ENCODE data around the gene DNAJC4.

Gene DNAJC4

GRCh38 chr11:64249563-64250414 is 19.4 kb downstream of the DNAJC4 start:
- TF ChIP-seq, protein P1, sequence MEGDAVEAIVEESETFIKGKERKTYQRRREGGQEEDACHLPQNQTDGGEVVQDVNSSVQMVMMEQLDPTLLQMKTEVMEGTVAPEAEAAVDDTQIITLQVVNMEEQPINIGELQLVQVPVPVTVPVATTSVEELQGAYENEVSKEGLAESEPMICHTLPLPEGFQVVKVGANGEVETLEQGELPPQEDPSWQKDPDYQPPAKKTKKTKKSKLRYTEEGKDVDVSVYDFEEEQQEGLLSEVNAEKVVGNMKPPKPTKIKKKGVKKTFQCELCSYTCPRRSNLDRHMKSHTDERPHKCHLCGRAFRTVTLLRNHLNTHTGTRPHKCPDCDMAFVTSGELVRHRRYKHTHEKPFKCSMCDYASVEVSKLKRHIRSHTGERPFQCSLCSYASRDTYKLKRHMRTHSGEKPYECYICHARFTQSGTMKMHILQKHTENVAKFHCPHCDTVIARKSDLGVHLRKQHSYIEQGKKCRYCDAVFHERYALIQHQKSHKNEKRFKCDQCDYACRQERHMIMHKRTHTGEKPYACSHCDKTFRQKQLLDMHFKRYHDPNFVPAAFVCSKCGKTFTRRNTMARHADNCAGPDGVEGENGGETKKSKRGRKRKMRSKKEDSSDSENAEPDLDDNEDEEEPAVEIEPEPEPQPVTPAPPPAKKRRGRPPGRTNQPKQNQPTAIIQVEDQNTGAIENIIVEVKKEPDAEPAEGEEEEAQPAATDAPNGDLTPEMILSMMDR (IDR thresholded peaks at IDR 0.05; ENCODE audit: low read length, missing control alignments) = no peak
- H3K4me3 ChIP-seq (replicated peaks; ENCODE audit: low read depth, low read length) = no peak overlapping the region
- no peak for DNase-seq (ENCODE audit: low read depth)

- H3K4me3 ChIP-seq (replicated peaks; ENCODE audit: low read depth, low read length) = peak overlapping the region; percentile 85
- DNase-seq (ENCODE audit: low read depth) = no peak
- TF ChIP-seq, protein P1 (IDR thresholded peaks at IDR 0.05; ENCODE audit: low read length, missing control alignments) = no peak
These were observed 20.2 kb downstream of the DNAJC4 start for GRCh38 chr11:64250415-64251015.

GRCh38 chr11:64251016-64251752 is 20.8 kb downstream of the DNAJC4 start, which contains the start of gene PLCB3:
TSS of gene PLCB3 (plus strand) at chr11:64251530. CDS start at chr11:64251650, 120 bp downstream.
- H3K4me3 ChIP-seq (replicated peaks; ENCODE audit: low read depth, low read length) = peak within 1 kb of the TSS; percentile 85
- no peak for DNase-seq (ENCODE audit: low read depth)
- TF ChIP-seq, protein P1 (IDR thresholded peaks at IDR 0.05; ENCODE audit: low read length, missing control alignments) = peak; percentile 29

DNA sequence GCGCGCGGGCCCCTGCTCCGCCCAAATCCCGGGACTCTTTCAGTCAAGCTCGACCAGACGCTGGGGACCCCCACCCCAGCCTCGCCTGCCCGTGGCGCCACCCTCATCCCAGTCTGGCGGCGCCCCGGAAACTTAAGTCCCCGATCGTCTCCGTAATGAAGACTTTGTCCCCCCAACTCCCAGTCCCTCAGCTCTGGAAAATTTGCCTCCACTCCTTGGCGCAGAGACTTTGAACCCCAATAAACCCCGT is 21.3 kb downstream of the DNAJC4 start:
- DNase-seq (ENCODE audit: low read depth) = no peak
- H3K4me3 ChIP-seq (replicated peaks; ENCODE audit: low read depth, low read length) = peak overlapping the region; percentile 85
- TF ChIP-seq, protein P1 (IDR thresholded peaks at IDR 0.05; ENCODE audit: low read length, missing control alignments) = no peak

- no peak for DNase-seq (ENCODE audit: low read depth)
- TF ChIP-seq, protein P1 (IDR thresholded peaks at IDR 0.05; ENCODE audit: low read length, missing control alignments) = peak; percentile 39
- peak overlapping the region; percentile 85 for H3K4me3 ChIP-seq (replicated peaks; ENCODE audit: low read depth, low read length)
These were observed 21.9 kb downstream of the DNAJC4 start for GRCh38 chr11:64252003-64252872.

GRCh38 chr11:64253043-64253442 is 22.7 kb downstream of the DNAJC4 start:
- TF ChIP-seq, protein P1 (IDR thresholded peaks at IDR 0.05; ENCODE audit: low read length, missing control alignments) = no peak
- peak overlapping the region; percentile 85 for H3K4me3 ChIP-seq (replicated peaks; ENCODE audit: low read depth, low read length)
- DNase-seq (ENCODE audit: low read depth) = no peak
